Testis (tissue), 3 donors: Measurements from ENCODE around the gene BCR. TPM values are rescaled to one million over a fixed set of nuclear protein-coding genes. Genes with fewer than 3 reads are reported as not detected.

Source experiments
- DNase-seq: peaks from one replicate; pipeline ENCODE4 v3.0.0-alpha.2; 2019
- H3K27ac ChIP-seq, 2 donors: fragments of 200-600 bp; sonication (generic); one replicate each; pipeline ENCODE4 v1.5.1; 2019
- H3K27me3 ChIP-seq: fragments of 200-600 bp; sonication (generic); one replicate; pipeline ENCODE4 v1.5.1; 2019
- H3K36me3 ChIP-seq: fragments of 200-600 bp; sonication (generic); one replicate; pipeline ENCODE4 v1.5.1; 2017; ENCODE audit warnings: low read depth; ENCODE audit errors: missing control alignments
- H3K4me1 ChIP-seq: fragments of 200-600 bp; sonication (generic); one replicate; pipeline ENCODE4 v1.5.1; 2019
- H3K4me3 ChIP-seq, 2 donors: fragments of 200-600 bp; sonication (generic); one replicate each; pipeline ENCODE4 v1.5.1; 2017 to 2019
- H3K9me3 ChIP-seq: fragments of 200-600 bp; sonication (generic); one replicate; pipeline ENCODE4 v1.5.1; 2017
- POLR2A ChIP-seq: fragments of 450-650 bp; IDR thresholded peaks from one replicate; pipeline ENCODE4 v1.6.1; 2017; ENCODE audit warnings: antibody characterized with exemption, mild to moderate bottlenecking, moderate library complexity
- WGBS, 2 donors: methylation state at CpG; one replicate each; pipeline ENCODE4 v1.1.5; 2018; 5-methylcytosine and 5-hydroxymethylcytosine counted together
- intact Hi-C: fragments of 100-400 bp; cut with DNase I; formaldehyde crosslinking; loops from one replicate; pipeline ENCODE4 v1.15.1; 2023; ENCODE audit warnings: low total_unique reads
- polyA plus RNA-seq: library from polyadenylated mRNA; stranded (reverse); fragments of 350-450 nt; fragmentation: Illumina TruSeq; extraction: RNeasy Lipid Tissue Mini Kit (QIAGEN cat#74804); gene quantifications from one replicate; pipeline ENCODE4 v1.2.3, GENCODE V29; 2014; ENCODE audit warnings: low read depth, low replicate concordance; ENCODE audit not compliant: insufficient read depth
- total RNA-seq, 2 donors: library from RNA; depleted of rRNA; stranded (reverse); fragments of >200 nt; gene quantifications; one replicate each; pipeline ENCODE4 v1.2.3, GENCODE V29; 2016
- TF ChIP-seq, protein P1 (sequence below), 3 experiments: fragments of 450-650 bp in 2 of 3; fragments of 200-600 bp in 1 of 3; sonication (generic) in 1 of 3; IDR thresholded peaks; one replicate each; pipeline ENCODE4 v1.5.1; 2016 to 2019; ENCODE audit warnings: antibody characterized with exemption in 3 of 3, mild to moderate bottlenecking in 2 of 3, moderate library complexity in 1 of 3

The BCR gene
- total and polyA plus RNA-seq, 3 donors from 2014 or later, result 52.5 to 108 (median 105) TPM

DNA sequence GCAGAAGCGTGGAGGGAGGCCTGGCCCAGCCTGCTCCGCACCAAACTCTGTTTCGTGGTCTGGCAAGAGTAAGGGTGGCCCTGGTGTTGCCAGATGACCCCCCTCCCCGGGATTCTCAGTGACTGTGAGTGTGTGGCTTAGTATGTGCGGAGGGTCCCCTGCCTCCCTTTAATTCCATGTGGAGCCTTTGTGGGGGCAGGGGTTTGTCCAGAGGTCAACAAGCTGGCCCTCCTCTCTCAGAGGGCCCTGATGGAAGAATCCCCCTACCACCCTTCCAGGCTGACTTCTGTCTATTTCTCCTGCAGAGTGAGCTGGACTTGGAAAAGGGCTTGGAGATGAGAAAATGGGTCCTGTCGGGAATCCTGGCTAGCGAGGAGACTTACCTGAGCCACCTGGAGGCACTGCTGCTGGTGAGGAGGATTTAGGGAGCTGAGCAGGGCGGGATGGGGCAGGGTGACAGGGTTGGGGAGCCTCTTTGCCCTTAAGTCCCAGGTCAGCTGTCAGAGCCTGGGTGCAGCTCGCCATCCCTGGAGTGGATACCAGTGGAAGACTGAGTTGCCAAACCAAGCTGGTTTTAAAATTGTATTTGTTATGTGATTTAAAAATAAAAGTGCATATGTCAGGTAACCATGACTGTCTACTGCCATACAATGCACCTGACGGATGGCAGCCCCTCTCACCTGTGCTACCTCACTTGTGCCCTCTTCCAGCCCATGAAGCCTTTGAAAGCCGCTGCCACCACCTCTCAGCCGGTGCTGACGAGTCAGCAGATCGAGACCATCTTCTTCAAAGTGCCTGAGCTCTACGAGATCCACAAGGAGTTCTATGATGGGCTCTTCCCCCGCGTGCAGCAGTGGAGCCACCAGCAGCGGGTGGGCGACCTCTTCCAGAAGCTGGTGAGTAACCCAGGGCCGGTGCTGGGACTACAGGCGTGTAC is 80.6 kb downstream of the BCR start:
- no peak for DNase-seq
- Histone ChIP-seq H3K27ac (no peak overlapping the region), H3K9me3 (no peaks in the 10 kb centered on the region), H3K36me3 (no peaks in the 10 kb centered on the region), H3K27me3 (no peaks in the 10 kb centered on the region), H3K4me1 (peaks cover 28% of the 10 kb centered on the region), H3K4me3 (no peak overlapping the region)
- intact Hi-C loops, result no loop called here
- 94 to 96% methylated on average over 17 to 21 of the region's 21 CpGs for WGBS, 2 donors
- TF ChIP-seq, protein P1, sequence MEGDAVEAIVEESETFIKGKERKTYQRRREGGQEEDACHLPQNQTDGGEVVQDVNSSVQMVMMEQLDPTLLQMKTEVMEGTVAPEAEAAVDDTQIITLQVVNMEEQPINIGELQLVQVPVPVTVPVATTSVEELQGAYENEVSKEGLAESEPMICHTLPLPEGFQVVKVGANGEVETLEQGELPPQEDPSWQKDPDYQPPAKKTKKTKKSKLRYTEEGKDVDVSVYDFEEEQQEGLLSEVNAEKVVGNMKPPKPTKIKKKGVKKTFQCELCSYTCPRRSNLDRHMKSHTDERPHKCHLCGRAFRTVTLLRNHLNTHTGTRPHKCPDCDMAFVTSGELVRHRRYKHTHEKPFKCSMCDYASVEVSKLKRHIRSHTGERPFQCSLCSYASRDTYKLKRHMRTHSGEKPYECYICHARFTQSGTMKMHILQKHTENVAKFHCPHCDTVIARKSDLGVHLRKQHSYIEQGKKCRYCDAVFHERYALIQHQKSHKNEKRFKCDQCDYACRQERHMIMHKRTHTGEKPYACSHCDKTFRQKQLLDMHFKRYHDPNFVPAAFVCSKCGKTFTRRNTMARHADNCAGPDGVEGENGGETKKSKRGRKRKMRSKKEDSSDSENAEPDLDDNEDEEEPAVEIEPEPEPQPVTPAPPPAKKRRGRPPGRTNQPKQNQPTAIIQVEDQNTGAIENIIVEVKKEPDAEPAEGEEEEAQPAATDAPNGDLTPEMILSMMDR (IDR thresholded peaks at IDR 0.05), result no peak
- TF ChIP-seq POLR2A, result no peak

DNA sequence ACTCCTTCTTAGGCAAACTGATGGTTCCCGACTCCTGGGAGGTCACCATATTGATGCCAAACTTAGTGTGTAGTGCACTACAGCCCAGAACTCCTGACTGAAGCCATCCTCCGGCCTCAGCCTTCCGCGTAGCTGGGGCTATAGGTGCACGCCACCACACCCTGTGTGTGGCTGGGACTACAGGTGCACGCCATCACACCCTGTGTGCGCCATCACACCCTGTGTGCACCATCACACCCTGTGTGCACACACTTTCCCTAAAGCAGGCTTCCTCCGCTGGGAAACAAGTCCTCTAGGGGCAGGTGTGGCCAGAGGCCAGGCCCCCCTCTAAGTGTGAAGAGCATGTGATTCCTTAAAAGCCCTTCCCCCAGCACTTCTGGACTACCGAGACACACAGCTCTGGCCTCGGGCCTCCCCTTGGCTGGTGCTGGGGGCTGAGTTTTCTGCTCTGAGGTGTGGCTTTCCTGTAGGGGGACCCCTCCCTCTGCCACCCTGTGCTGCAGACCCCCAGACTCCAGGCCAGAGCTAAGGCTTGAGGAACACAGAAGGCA is 81.7 kb downstream of the BCR start:
- Histone ChIP-seq H3K27me3 (no peaks in the 10 kb centered on the region), H3K4me1 (peaks cover 24% of the 10 kb centered on the region), H3K4me3 (peak overlapping the region in 1 of 2 donors; percentile 15), H3K36me3 (no peaks in the 10 kb centered on the region), H3K27ac (no peak overlapping the region), H3K9me3 (no peaks in the 10 kb centered on the region)
- intact Hi-C loops, result no loop called here
- WGBS, 2 donors, result 73 to 82% methylated on average over 10 of the region's 10 CpGs
- DNase-seq, result no peak
- TF ChIP-seq, protein P1 (IDR thresholded peaks at IDR 0.05), result no peak
- no peak for TF ChIP-seq POLR2A

DNA sequence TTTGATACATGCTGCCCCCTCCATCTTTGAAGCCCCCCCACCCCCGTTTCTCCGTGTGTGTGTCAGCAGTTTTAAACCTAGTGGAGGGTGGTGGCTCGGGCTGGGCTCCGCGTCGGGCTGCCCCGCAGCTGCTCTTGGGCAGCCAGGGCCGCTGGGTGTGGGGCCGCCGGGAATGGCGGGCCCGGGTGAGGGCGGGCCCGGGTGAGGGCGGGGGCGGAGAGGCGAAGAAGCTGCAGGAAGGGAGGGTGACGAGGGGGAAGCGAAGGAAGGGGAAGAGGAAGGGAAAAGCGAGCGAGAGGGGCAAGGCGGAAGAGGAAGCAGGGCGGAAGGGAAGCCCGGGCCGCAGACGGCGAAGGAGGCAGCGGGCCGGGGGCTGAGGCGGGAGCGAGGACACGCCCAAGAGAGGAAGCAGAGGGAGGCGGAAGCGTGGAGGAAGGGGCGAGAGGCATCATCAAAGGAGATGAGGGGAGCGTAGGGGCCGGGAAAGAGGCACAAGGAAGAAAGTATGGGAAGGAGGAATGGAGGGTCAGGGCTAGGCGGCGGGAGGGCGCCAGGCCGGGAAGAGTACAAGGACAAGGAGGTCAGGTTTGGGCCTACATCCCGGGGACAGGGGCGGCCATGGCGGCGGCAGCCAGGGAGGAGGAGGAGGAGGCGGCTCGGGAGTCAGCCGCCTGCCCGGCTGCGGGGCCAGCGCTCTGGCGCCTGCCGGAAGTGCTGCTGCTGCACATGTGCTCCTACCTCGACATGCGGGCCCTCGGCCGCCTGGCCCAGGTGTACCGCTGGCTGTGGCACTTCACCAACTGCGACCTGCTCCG is 82.4 kb downstream of the BCR start:
- intact Hi-C loops, result no loop called here
- H3K4me1 ChIP-seq, result peaks cover 16% of the 10 kb centered on the region
- no peak for DNase-seq
- H3K27ac ChIP-seq, result peak overlapping the region in 1 of 2 donors; percentile 48
- H3K36me3 ChIP-seq, result no peaks in the 10 kb centered on the region
- WGBS, 2 donors, result 45 to 65% methylated on average over 43 to 58 of the region's 60 CpGs
- TF ChIP-seq POLR2A, result no peak
- peak overlapping the region; percentile 15 to 21 for H3K4me3 ChIP-seq
- no peaks in the 10 kb centered on the region for H3K9me3 ChIP-seq
- H3K27me3 ChIP-seq, result no peaks in the 10 kb centered on the region

DNA sequence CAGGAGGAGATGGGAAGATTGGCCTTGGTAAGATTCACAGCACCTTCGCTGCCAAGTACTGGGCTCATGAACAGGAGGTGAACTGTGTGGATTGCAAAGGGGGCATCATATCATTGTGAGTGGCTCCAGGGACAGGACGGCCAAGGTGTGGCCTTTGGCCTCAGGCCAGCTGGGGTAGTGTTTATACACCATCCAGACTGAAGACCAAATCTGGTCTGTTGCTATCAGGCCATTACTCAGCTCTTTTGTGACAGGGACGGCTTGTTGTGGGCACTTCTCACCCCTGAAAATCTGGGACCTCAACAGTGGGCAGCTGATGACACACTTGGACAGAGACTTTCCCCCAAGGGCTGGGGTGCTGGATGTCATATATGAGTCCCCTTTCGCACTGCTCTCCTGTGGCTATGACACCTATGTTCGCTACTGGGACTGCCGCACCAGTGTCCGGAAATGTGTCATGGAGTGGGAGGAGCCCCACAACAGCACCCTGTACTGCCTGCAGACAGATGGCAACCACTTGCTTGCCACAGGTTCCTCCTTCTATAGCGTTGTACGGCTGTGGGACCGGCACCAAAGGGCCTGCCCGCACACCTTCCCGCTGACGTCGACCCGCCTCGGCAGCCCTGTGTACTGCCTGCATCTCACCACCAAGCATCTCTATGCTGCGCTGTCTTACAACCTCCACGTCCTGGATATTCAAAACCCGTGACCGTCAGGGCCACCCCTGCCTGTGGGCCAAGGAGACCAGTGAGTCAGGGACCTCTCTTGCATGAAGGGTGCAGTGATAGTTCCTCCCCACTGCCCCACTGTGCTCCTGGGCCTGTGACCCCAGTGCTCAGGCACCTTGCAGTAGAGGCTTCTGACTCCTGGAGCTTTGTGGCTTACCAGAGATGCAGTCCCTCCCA is 83.6 kb downstream of the BCR start:
- TF ChIP-seq, protein P1 (IDR thresholded peaks at IDR 0.05), result no peak
- no peak for TF ChIP-seq POLR2A

More for the DNA sequence above, 83.6 kb downstream of the BCR start:
- Histone ChIP-seq H3K27ac (peak overlapping the region in 1 of 2 donors; percentile 77), H3K9me3 (no peaks in the 10 kb centered on the region), H3K27me3 (no peaks in the 10 kb centered on the region), H3K4me3 (no peak overlapping the region), H3K4me1 (peaks cover 15% of the 10 kb centered on the region), H3K36me3 (no peaks in the 10 kb centered on the region)
- intact Hi-C loops, result no loop called here
- DNase-seq, result no peak
- WGBS, 2 donors, result 86 to 90% methylated on average over 12 to 20 of the region's 20 CpGs
